HTR-8/SVneo (cell line): Measurements from ENCODE around the gene CYP2C18.
"Not testable (repeated sequence)": the region's sequence is repeated elsewhere in the genome, so short reads cannot be mapped to it uniquely, and the experiment has no call there.

Source experiments
- DNase-seq: peaks from one replicate; pipeline ENCODE4 v3.0.0; 2011; ENCODE audit warnings: low spot score, mixed read lengths; ENCODE audit not compliant: insufficient read length
- FAIRE-seq: peaks from 2 replicates; lab custom pipeline; 2011; peaks lifted over from hg19 to GRCh38; lab: Jason Lieb, UNC

Gene CYP2C18

GRCh38 chr10:94735197-94735596 lies 51.7 kb downstream of the CYP2C18 start:
- DNase-seq: no peak
- no peak for FAIRE-seq

GRCh38 chr10:94738588-94738987 lies 55.1 kb downstream of the CYP2C18 start:
- DNase-seq (no peak), FAIRE-seq (no peak)

- DNase-seq (no peak), FAIRE-seq (no peak)
These were observed 63.6 kb downstream of the CYP2C18 start for GRCh38 chr10:94747137-94747536.

GRCh38 chr10:94747838-94748237 lies 64.3 kb downstream of the CYP2C18 start:
- DNase-seq (no peak), FAIRE-seq (no peak)

- DNase-seq (no peak), FAIRE-seq (no peak)
These were observed 74.4 kb downstream of the CYP2C18 start for GRCh38 chr10:94757916-94758315.

GRCh38 chr10:94760586-94761178 lies 77.2 kb downstream of the CYP2C18 start:
- FAIRE-seq (no peak), DNase-seq (no peak)

- no peak for DNase-seq
- no peak for FAIRE-seq
These were observed 78.9 kb downstream of the CYP2C18 start, which contains the start of gene CYP2C19 for GRCh38 chr10:94762393-94762792. Gene CYP2C19, plus strand, starts transcription at chr10:94762681. Its CDS starts 25 bp downstream, at chr10:94762706.

GRCh38 chr10:94775425-94775824 lies 91.9 kb downstream of the CYP2C18 start:
- not testable (repeated sequence) for FAIRE-seq, DNase-seq

- no peak for DNase-seq
- FAIRE-seq: no peak
These were observed 94.4 kb downstream of the CYP2C18 start for GRCh38 chr10:94777886-94778458.

- no peak for FAIRE-seq
- no peak for DNase-seq
These were observed 97.3 kb downstream of the CYP2C18 start for GRCh38 chr10:94780844-94781243.

GRCh38 chr10:94784256-94784655 lies 100.7 kb downstream of the CYP2C18 start:
- FAIRE-seq (no peak), DNase-seq (no peak)

GRCh38 chr10:94785211-94785610 lies 101.7 kb downstream of the CYP2C18 start:
- DNase-seq (no peak), FAIRE-seq (no peak)
